Measurements from ENCODE around the gene ASTN2. TPM values are rescaled to one million over a fixed set of nuclear protein-coding genes. Genes with fewer than 3 reads are reported as not detected.

The ASTN2 gene
- total RNA-seq, 6 experiments from 2014 or later = 0.91 to 3.1 (median 2.5) TPM

DNA sequence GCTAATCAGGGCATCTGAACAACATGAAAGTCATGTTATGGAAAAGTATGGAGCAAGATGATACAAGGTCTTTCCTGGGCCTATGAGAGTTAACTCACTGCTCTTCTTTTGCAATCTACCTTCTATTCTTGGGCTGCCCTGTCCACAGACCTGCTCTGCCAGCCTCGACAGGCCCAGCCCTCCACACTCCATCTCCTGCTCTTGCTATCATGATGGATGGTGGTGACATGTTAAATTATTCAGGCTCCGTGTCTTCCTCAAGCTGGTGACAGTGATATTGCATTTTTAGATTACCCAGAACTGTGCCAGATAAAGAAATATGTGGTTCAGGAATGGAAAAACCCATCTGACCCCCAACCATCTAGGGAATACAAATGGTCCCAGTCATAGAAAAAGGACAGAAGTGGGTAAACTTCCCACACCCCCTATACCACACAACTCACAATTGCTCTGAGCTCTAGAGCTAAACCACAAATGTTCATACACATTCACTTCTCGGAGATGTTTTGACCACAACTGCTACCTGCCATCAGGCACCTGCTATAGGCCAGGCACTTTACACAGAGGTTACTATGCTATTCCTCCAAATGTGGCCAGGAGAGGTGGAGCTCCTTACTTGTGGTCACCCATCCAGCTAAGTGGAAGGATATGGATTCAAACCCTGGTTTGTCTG, 311.3 kb downstream of the ASTN2 start:
- DNase-seq (no peak), ATAC-seq (no peak)
- TF ChIP-seq POLR2A (IDR thresholded peaks at IDR 0.05) = no peak
- intact Hi-C loops (cut with DNase I) = no loop called here
- Histone ChIP-seq H3K9me3 (no peaks in the 10 kb centered on the region), H3K27ac (no peak overlapping the region), H3K4me1 (no peaks in the 10 kb centered on the region), H3K27me3 (no peaks in the 10 kb centered on the region), H3K4me3 (no peak overlapping the region), H3K36me3 (no peaks in the 10 kb centered on the region)
- WGBS (ENCODE audit: insufficient coverage, low coverage, low lambda C conversion rate, missing lambda C conversion rate) = 13% methylated on average over 3 of the region's 3 CpGs

DNA sequence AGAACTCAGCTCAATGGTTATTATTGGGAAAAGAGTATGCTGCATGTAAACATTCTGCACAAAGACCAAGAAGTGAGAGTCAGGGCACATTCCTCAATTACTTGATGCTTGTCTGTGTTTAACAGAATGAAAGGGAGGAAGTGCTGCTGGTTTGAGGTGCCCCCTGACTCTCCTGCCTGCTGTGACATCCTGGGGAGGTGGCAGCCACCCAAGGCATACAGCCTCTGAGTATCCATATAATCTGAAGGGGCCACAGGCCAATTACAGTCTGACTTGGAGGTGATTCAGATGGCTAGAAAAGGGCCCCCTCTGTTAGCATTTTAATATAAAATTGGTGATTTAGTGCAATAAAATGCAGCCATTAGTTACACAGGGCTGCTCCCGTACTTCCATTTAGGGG, 313.8 kb downstream of the ASTN2 start:
- no peak for TF ChIP-seq POLR2A (IDR thresholded peaks at IDR 0.05)
- TF ChIP-seq, protein P1, sequence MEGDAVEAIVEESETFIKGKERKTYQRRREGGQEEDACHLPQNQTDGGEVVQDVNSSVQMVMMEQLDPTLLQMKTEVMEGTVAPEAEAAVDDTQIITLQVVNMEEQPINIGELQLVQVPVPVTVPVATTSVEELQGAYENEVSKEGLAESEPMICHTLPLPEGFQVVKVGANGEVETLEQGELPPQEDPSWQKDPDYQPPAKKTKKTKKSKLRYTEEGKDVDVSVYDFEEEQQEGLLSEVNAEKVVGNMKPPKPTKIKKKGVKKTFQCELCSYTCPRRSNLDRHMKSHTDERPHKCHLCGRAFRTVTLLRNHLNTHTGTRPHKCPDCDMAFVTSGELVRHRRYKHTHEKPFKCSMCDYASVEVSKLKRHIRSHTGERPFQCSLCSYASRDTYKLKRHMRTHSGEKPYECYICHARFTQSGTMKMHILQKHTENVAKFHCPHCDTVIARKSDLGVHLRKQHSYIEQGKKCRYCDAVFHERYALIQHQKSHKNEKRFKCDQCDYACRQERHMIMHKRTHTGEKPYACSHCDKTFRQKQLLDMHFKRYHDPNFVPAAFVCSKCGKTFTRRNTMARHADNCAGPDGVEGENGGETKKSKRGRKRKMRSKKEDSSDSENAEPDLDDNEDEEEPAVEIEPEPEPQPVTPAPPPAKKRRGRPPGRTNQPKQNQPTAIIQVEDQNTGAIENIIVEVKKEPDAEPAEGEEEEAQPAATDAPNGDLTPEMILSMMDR (IDR thresholded peaks at IDR 0.05) = no peak
- DNase-seq (no peak), ATAC-seq (no peak)
- 40% methylated on average over 1 of the region's 1 CpG for WGBS (ENCODE audit: insufficient coverage, low coverage, low lambda C conversion rate, missing lambda C conversion rate)
- no peaks in the 10 kb centered on the region for H3K27me3 ChIP-seq
- H3K9me3 ChIP-seq = no peaks in the 10 kb centered on the region
- H3K4me1 ChIP-seq = no peaks in the 10 kb centered on the region
- H3K4me3 ChIP-seq = no peak overlapping the region
- intact Hi-C loops (cut with DNase I) = no loop called here
- no peaks in the 10 kb centered on the region for H3K36me3 ChIP-seq
- H3K27ac ChIP-seq = no peak overlapping the region

DNA sequence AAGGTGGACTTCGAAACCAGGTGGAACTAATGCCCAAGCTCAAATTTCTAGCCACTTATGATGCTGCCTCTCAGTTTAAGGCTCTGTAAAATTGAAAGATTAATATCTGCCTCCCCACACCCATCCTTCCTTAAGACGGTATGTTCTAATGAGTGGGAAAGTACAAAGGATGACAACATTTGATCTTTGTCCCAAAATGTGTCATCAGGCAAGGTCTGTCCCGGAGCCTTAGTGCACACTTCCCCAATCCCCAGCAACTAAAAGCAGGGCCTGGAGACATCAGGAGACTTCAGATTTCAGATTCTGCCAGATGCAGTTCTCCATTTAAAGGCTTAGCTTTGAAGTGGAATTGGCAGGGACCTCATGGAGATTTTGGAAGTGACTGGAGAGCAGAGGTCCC, 316.5 kb downstream of the ASTN2 start:
- Histone ChIP-seq H3K4me3 (no peak overlapping the region), H3K4me1 (no peaks in the 10 kb centered on the region), H3K36me3 (no peaks in the 10 kb centered on the region), H3K9me3 (no peaks in the 10 kb centered on the region), H3K27ac (no peak overlapping the region), H3K27me3 (no peaks in the 10 kb centered on the region)
- TF ChIP-seq, protein P1 (IDR thresholded peaks at IDR 0.05) = no peak
- TF ChIP-seq POLR2A (IDR thresholded peaks at IDR 0.05) = no peak
- whole genome bisulfite sequencing (ENCODE audit: insufficient coverage, low coverage, low lambda C conversion rate, missing lambda C conversion rate) = 27% methylated on average over 3 of the region's 3 CpGs
- no peak for DNase-seq
- intact Hi-C loops (cut with DNase I) = no loop called here
- ATAC-seq = no peak

DNA sequence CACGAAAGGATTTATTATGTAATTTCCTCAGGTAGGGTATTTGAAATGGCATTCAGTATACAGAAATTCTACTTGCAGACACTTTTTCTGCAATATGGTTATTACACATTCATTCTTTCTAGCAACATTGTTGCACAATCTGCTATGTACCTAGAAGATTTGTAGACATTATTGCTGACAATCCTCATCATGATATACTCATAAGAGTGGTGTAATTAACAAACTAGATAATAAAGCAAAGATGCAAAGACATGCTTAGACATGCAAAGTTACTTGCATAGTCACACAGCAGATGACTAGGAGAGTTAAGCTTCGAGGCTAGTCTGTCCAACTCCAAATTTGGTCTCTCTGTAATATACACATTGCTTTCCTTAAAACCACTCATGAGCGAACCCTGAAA, 317.1 kb downstream of the ASTN2 start:
- Histone ChIP-seq H3K9me3 (no peaks in the 10 kb centered on the region), H3K4me3 (no peak overlapping the region), H3K27me3 (no peaks in the 10 kb centered on the region), H3K27ac (no peak overlapping the region), H3K36me3 (no peaks in the 10 kb centered on the region), H3K4me1 (no peaks in the 10 kb centered on the region)
- WGBS (ENCODE audit: insufficient coverage, low coverage, low lambda C conversion rate, missing lambda C conversion rate) = 32% methylated on average over 3 of the region's 3 CpGs
- ATAC-seq = no peak
- DNase-seq = no peak
- intact Hi-C loops (cut with DNase I) = no loop called here
- TF ChIP-seq POLR2A (IDR thresholded peaks at IDR 0.05) = no peak
- TF ChIP-seq, protein P1 (IDR thresholded peaks at IDR 0.05) = no peak

DNA sequence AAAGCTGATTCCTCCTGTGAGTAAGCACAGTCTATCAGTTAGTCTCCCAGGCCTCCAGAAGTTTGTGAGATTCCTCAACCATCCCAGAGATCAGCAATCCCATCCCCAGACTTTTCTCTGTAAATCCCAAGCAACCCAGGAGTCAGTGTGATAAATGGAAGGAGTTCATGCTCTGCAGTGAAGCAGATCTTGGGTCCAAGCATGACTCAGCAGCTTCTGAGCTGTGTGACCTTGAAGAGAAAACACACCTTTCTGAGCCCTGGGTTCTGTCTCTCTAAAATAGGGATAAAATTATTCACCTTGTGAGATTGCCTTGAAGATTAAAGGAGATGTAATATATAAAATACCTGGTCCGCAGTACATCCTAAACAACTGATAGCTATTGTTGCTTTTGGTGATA, 318.7 kb downstream of the ASTN2 start:
- TF ChIP-seq POLR2A (IDR thresholded peaks at IDR 0.05) = no peak
- TF ChIP-seq, protein P1 (IDR thresholded peaks at IDR 0.05) = no peak
- no peak for ATAC-seq
- WGBS (ENCODE audit: insufficient coverage, low coverage, low lambda C conversion rate, missing lambda C conversion rate) = 38% methylated on average over 1 of the region's 1 CpG

More for the DNA sequence above, 318.7 kb downstream of the ASTN2 start:
- Histone ChIP-seq H3K27ac (no peak overlapping the region), H3K27me3 (no peaks in the 10 kb centered on the region), H3K4me3 (no peak overlapping the region), H3K4me1 (no peaks in the 10 kb centered on the region), H3K9me3 (no peaks in the 10 kb centered on the region), H3K36me3 (no peaks in the 10 kb centered on the region)
- intact Hi-C loops (cut with DNase I) = no loop called here
- DNase-seq = no peak

All from right lobe of liver (tissue), 6 donors.